Thyroid gland (tissue), 4 donors: ENCODE measurements around the gene CLEC2L. TPM values are rescaled to one million over a fixed set of nuclear protein-coding genes. Genes with fewer than 3 reads are reported as not detected.

Experiments used
- DNase-seq, 2 donors: peaks; one replicate each; pipeline ENCODE4 v3.0.0-alpha.2; 2019
- H3K27ac ChIP-seq, 3 donors: fragments of 200-600 bp; sonication (generic); 1 replicate in 2 of 3; 2 replicates in 1 of 3; pipeline ENCODE4 v1.5.1; 2016 to 2019; ENCODE audit warnings: mild to moderate bottlenecking in 1 of 3, moderate library complexity in 1 of 3
- H3K27me3 ChIP-seq: fragments of 200-600 bp; sonication (generic); one replicate; pipeline ENCODE4 v1.5.1; 2019
- H3K36me3 ChIP-seq, 2 donors: fragments of 200-600 bp; sonication (generic); one replicate each; pipeline ENCODE4 v1.5.1; 2016 to 2019
- H3K4me1 ChIP-seq, 2 donors: fragments of 200-600 bp; sonication (generic); one replicate each; pipeline ENCODE4 v1.5.1; 2017 to 2019
- H3K4me3 ChIP-seq, 3 donors: fragments of 200-600 bp; sonication (generic); replicated peaks in 1 of 3; 1 replicate in 2 of 3; 2 replicates in 1 of 3; pipeline ENCODE4 v1.5.1; 2016; ENCODE audit warnings: mild to moderate bottlenecking in 1 of 3
- H3K9me3 ChIP-seq: fragments of 200-600 bp; sonication (generic); one replicate; pipeline ENCODE4 v1.5.1; 2017
- CTCF ChIP-seq, 6 experiments: fragments of 200-600 bp in 3 of 6; fragments of 450-650 bp in 3 of 6; sonication (generic) in 3 of 6; IDR thresholded peaks; one replicate each; pipeline ENCODE4 v1.5.1; 2016 to 2019; ENCODE audit warnings: antibody characterized with exemption in 6 of 6, mild to moderate bottlenecking in 2 of 6, inconsistent platforms in 1 of 6, moderate library complexity in 1 of 6
- POLR2A ChIP-seq, 2 donors: fragments of 450-650 bp; IDR thresholded peaks; one replicate each; pipeline ENCODE4 v1.6.1; 2017; ENCODE audit warnings: antibody characterized with exemption in 2 of 2, mild to moderate bottlenecking in 2 of 2, moderate library complexity in 1 of 2
- WGBS, 2 donors: methylation state at CpG; one replicate each; pipeline ENCODE4 v1.1.5; 2017; 5-methylcytosine and 5-hydroxymethylcytosine counted together
- intact Hi-C: fragments of 100-400 bp; cut with DNase I; formaldehyde crosslinking; loops from one replicate; pipeline ENCODE4 v1.15.1; 2023
- total RNA-seq, 4 donors: library from RNA; depleted of rRNA; stranded (reverse); fragments of >200 nt; gene quantifications; one replicate each; pipeline ENCODE4 v1.2.3, GENCODE V29; 2016

The CLEC2L gene
- total RNA-seq: not detected

GRCh38 chr7:139523199-139523941 lies at the start of gene CLEC2L:
CLEC2L (plus strand) TSS chr7:139523685; CDS start chr7:139523928, 243 bp downstream.
- DNase-seq: peak; percentile 16 to 17
- intact Hi-C loops: no loop called here
- peaks cover 0 to 8% of the 10 kb centered on the region in 2 donors for H3K4me1 ChIP-seq
- no peaks in the 10 kb centered on the region for H3K36me3 ChIP-seq
- H3K4me3 ChIP-seq: peak within 1 kb of the TSS in 1 of 3 donors; percentile 14
- peak in 1 of 6 experiments; percentile 4 for TF ChIP-seq CTCF (IDR thresholded peaks at IDR 0.05)
- TF ChIP-seq POLR2A (IDR thresholded peaks at IDR 0.05): no peak
- WGBS, 2 donors: 5 to 7% methylated on average over 11 to 13 of the region's 75 CpGs
- no peak within 1 kb of the TSS for H3K27ac ChIP-seq
- peaks cover 3% of the 10 kb centered on the region for H3K27me3 ChIP-seq
- H3K9me3 ChIP-seq: no peaks in the 10 kb centered on the region

- intact Hi-C loops: no loop called here
- Histone ChIP-seq H3K9me3 (no peaks in the 10 kb centered on the region), H3K4me1 (peaks cover 14 to 25% of the 10 kb centered on the region in 2 donors), H3K36me3 (peaks cover 0 to 7% of the 10 kb centered on the region in 2 donors), H3K4me3 (no peak overlapping the region), H3K27ac (no peak overlapping the region), H3K27me3 (no peaks in the 10 kb centered on the region)
- no peak for TF ChIP-seq POLR2A (IDR thresholded peaks at IDR 0.05)
- no peak for TF ChIP-seq CTCF (IDR thresholded peaks at IDR 0.05)
- DNase-seq: no peak
- WGBS, 2 donors: 90 to 92% methylated on average over 8 of the region's 8 CpGs
Observed at GRCh38 chr7:139476139-139476538, 47.3 kb upstream of the CLEC2L start.

GRCh38 chr7:139476891-139477290 lies 46.6 kb upstream of the CLEC2L start:
- intact Hi-C loops: no loop called here
- WGBS, 2 donors: 89 to 96% methylated on average over 6 of the region's 6 CpGs
- no peak for TF ChIP-seq CTCF (IDR thresholded peaks at IDR 0.05)
- TF ChIP-seq POLR2A (IDR thresholded peaks at IDR 0.05): no peak
- H3K27ac ChIP-seq: no peak overlapping the region
- no peaks in the 10 kb centered on the region for H3K9me3 ChIP-seq
- peaks cover 11 to 18% of the 10 kb centered on the region in 2 donors for H3K4me1 ChIP-seq
- DNase-seq: no peak
- no peak overlapping the region for H3K4me3 ChIP-seq
- no peaks in the 10 kb centered on the region for H3K27me3 ChIP-seq
- H3K36me3 ChIP-seq: peaks cover 0 to 7% of the 10 kb centered on the region in 2 donors

- Histone ChIP-seq H3K4me3 (no peak overlapping the region), H3K4me1 (peaks cover 18 to 26% of the 10 kb centered on the region in 2 donors), H3K27ac (peak overlapping the region in 2 of 3 donors; percentile 23 to 45), H3K36me3 (no peaks in the 10 kb centered on the region), H3K27me3 (no peaks in the 10 kb centered on the region), H3K9me3 (no peaks in the 10 kb centered on the region)
- no peak for TF ChIP-seq CTCF (IDR thresholded peaks at IDR 0.05)
- TF ChIP-seq POLR2A (IDR thresholded peaks at IDR 0.05): no peak
- intact Hi-C loops: loop anchor here (10.0 kb wide), 1 partner anchor 135 kb away; the partner anchor contains the start of gene FMC1
- peak; percentile 40 to 50 for DNase-seq
- WGBS, 2 donors: 41 to 42% methylated on average over 4 of the region's 4 CpGs
Observed at GRCh38 chr7:139479620-139480019, 43.9 kb upstream of the CLEC2L start.

- no peak for DNase-seq
- Histone ChIP-seq H3K9me3 (no peaks in the 10 kb centered on the region), H3K4me3 (peak overlapping the region in 1 of 3 donors; percentile 50), H3K27ac (peak overlapping the region in 1 of 3 donors; percentile 49), H3K27me3 (no peaks in the 10 kb centered on the region), H3K36me3 (no peaks in the 10 kb centered on the region), H3K4me1 (peaks cover 18 to 26% of the 10 kb centered on the region in 2 donors)
- WGBS, 2 donors: 67 to 89% methylated on average over 4 of the region's 4 CpGs
- TF ChIP-seq CTCF (IDR thresholded peaks at IDR 0.05) (no peak), POLR2A (IDR thresholded peaks at IDR 0.05) (no peak)
- intact Hi-C loops: loop anchor here (10.0 kb wide), 1 partner anchor 137 kb away; the partner anchor contains the start of gene FMC1
Observed at GRCh38 chr7:139481364-139481763, 42.1 kb upstream of the CLEC2L start.
